ENCODE data around the gene SPATA12. TPM values are rescaled to one million over a fixed set of nuclear protein-coding genes. Genes with fewer than 3 reads are reported as not detected.

The SPATA12 gene
- total RNA-seq, 2 donors from 2014 or later: not detected

GRCh38 chr3:57048052-57048671 is 12.3 kb upstream of the SPATA12 start:
- ATAC-seq (peak; percentile 57 to 59), DNase-seq (no peak)
- intact Hi-C loops (cut with DNase I): no loop called here

- no peak for DNase-seq
- intact Hi-C loops (cut with DNase I): no loop called here
- ATAC-seq: no peak
Measured at GRCh38 chr3:57048728-57049127, 11.7 kb upstream of the SPATA12 start.

- no peak for DNase-seq
- intact Hi-C loops (cut with DNase I): no loop called here
- no peak for ATAC-seq
Measured at GRCh38 chr3:57052662-57053061, 7.8 kb upstream of the SPATA12 start.

- intact Hi-C loops (cut with DNase I): no loop called here
- DNase-seq: no peak
- ATAC-seq: no peak
Measured at GRCh38 chr3:57053122-57053521, 7.3 kb upstream of the SPATA12 start.

GRCh38 chr3:57057351-57057750 is 3.1 kb upstream of the SPATA12 start:
- ATAC-seq: no peak
- intact Hi-C loops (cut with DNase I): no loop called here

GRCh38 chr3:57059411-57059810 is 1.1 kb upstream of the SPATA12 start:
- intact Hi-C loops (cut with DNase I): no loop called here
- DNase-seq: no peak

More at GRCh38 chr3:57057351-57057750, 3.1 kb upstream of the SPATA12 start:
- DNase-seq: no peak

GRCh38 chr3:57061556-57061955 is 1.1 kb downstream of the SPATA12 start:
- intact Hi-C loops (cut with DNase I): no loop called here
- no peak for ATAC-seq
- DNase-seq: no peak

More at GRCh38 chr3:57059411-57059810, 1.1 kb upstream of the SPATA12 start:
- ATAC-seq: no peak

GRCh38 chr3:57062101-57062631 is 1.7 kb downstream of the SPATA12 start:
- DNase-seq (peak; percentile 27), ATAC-seq (peak; percentile 54 to 85)
- intact Hi-C loops (cut with DNase I): no loop called here

- intact Hi-C loops (cut with DNase I): no loop called here
- DNase-seq (no peak), ATAC-seq (no peak)
Measured at GRCh38 chr3:57063032-57063431, 2.6 kb downstream of the SPATA12 start.

- no peak for ATAC-seq
- intact Hi-C loops (cut with DNase I): no loop called here
- no peak for DNase-seq
Measured at GRCh38 chr3:57064001-57064400, 3.5 kb downstream of the SPATA12 start.

GRCh38 chr3:57064572-57064971 is 4.1 kb downstream of the SPATA12 start:
- ATAC-seq (no peak), DNase-seq (no peak)
- intact Hi-C loops (cut with DNase I): no loop called here

GRCh38 chr3:57065588-57065987 is 5.1 kb downstream of the SPATA12 start:
- DNase-seq: no peak
- ATAC-seq: no peak
- intact Hi-C loops (cut with DNase I): no loop called here

GRCh38 chr3:57066471-57066870 is 6.0 kb downstream of the SPATA12 start:
- ATAC-seq (no peak), DNase-seq (no peak)
- intact Hi-C loops (cut with DNase I): no loop called here

GRCh38 chr3:57068437-57069089 is 8.1 kb downstream of the SPATA12 start:
- ATAC-seq (peak; percentile 87 to 90), DNase-seq (peak; percentile 53)
- intact Hi-C loops (cut with DNase I): no loop called here

GRCh38 chr3:57069503-57069902 is 9.0 kb downstream of the SPATA12 start:
- ATAC-seq (no peak), DNase-seq (no peak)
- intact Hi-C loops (cut with DNase I): no loop called here

GRCh38 chr3:57073628-57074027 is 13.2 kb downstream of the SPATA12 start:
- DNase-seq (no peak), ATAC-seq (no peak)
- intact Hi-C loops (cut with DNase I): loop anchor here in 1 of 2 donors (10.0 kb wide), 1 partner anchor 79 kb away; no protein-coding TSS in a partner anchor

GRCh38 chr3:57074135-57074534 is 13.7 kb downstream of the SPATA12 start:
- intact Hi-C loops (cut with DNase I): loop anchor here in 1 of 2 donors (10.0 kb wide), 1 partner anchor 79 kb away; no protein-coding TSS in a partner anchor
- no peak for ATAC-seq
- no peak for DNase-seq

GRCh38 chr3:57076422-57076951 is 16.0 kb downstream of the SPATA12 start:
- intact Hi-C loops (cut with DNase I): loop anchor here (5.0 to 10.0 kb wide), 2 partner anchors 69 to 82 kb away; no protein-coding TSS in a partner anchor
- ATAC-seq (no peak), DNase-seq (no peak)

GRCh38 chr3:57077630-57078343 is 17.3 kb downstream of the SPATA12 start:
- intact Hi-C loops (cut with DNase I): loop anchor here (5.0 to 10.0 kb wide), 2 partner anchors 70 to 83 kb away; no protein-coding TSS in a partner anchor
- DNase-seq (no peak), ATAC-seq (no peak)

GRCh38 chr3:57078344-57078634 is 17.8 kb downstream of the SPATA12 start:
- intact Hi-C loops (cut with DNase I): loop anchor here (5.0 to 10.0 kb wide), 2 partner anchors 71 to 83 kb away; no protein-coding TSS in a partner anchor
- peak; percentile 56 for DNase-seq
- peak; percentile 58 to 70 for ATAC-seq
